Stimulated activated naive CD4-positive, alpha-beta T cell (primary cell): Measurements from ENCODE around the gene RNGTT.
A peak's percentile ranks its signal among the peaks of the same experiment; 100 is the strongest.
"Not testable (repeated sequence)": the region's sequence is repeated elsewhere in the genome, so short reads cannot be mapped to it uniquely, and the experiment has no call there.

Experiments
- DNase-seq, 6 experiments: peaks; one replicate each; lab custom pipeline; 2025; lab: John Stamatoyannopoulos, UW

RNGTT gene

GRCh38 chr6:88914180-88914579 is 49.2 kb downstream of the RNGTT start:
- no peak for DNase-seq

GRCh38 chr6:88913471-88913870 is 49.9 kb downstream of the RNGTT start:
- DNase-seq: no peak

GRCh38 chr6:88910922-88911778 is 52.3 kb downstream of the RNGTT start:
- no peak for DNase-seq

- DNase-seq: no peak
Measured at GRCh38 chr6:88908598-88909548, 54.5 kb downstream of the RNGTT start.

GRCh38 chr6:88907148-88907547 is 56.3 kb downstream of the RNGTT start:
- not testable (repeated sequence) for DNase-seq

GRCh38 chr6:88899569-88900316 is 63.7 kb downstream of the RNGTT start:
- no peak for DNase-seq

GRCh38 chr6:88895911-88896310 is 67.5 kb downstream of the RNGTT start:
- no peak for DNase-seq

- DNase-seq: no peak
Measured at GRCh38 chr6:88890860-88891845, 72.3 kb downstream of the RNGTT start.

- no peak for DNase-seq
Measured at GRCh38 chr6:88890394-88890793, 73.0 kb downstream of the RNGTT start.

- no peak for DNase-seq
Measured at GRCh38 chr6:88884361-88884760, 79.1 kb downstream of the RNGTT start.

- DNase-seq: no peak
Measured at GRCh38 chr6:88882536-88882935, 80.9 kb downstream of the RNGTT start.

- DNase-seq: no peak
Measured at GRCh38 chr6:88881451-88881850, 82.0 kb downstream of the RNGTT start.

- DNase-seq: no peak
Measured at GRCh38 chr6:88880021-88880420, 83.4 kb downstream of the RNGTT start.

GRCh38 chr6:88877893-88878292 is 85.5 kb downstream of the RNGTT start:
- DNase-seq: no peak

- no peak for DNase-seq
Measured at GRCh38 chr6:88872962-88873361, 90.5 kb downstream of the RNGTT start.

GRCh38 chr6:88871498-88871897 is 91.9 kb downstream of the RNGTT start:
- DNase-seq: no peak

GRCh38 chr6:88870717-88871330 is 92.6 kb downstream of the RNGTT start:
- DNase-seq: peak in 5 of 6 experiments; percentile 4 to 54 (median 25)

- no peak for DNase-seq
Measured at GRCh38 chr6:88869263-88870020, 94.0 kb downstream of the RNGTT start.
